ENCODE data around the gene CALD1. TPM values are rescaled to one million over a fixed set of nuclear protein-coding genes. Genes with fewer than 3 reads are reported as not detected.

CALD1 gene
- polyA plus RNA-seq, 1 donor, result 191 TPM

DNA sequence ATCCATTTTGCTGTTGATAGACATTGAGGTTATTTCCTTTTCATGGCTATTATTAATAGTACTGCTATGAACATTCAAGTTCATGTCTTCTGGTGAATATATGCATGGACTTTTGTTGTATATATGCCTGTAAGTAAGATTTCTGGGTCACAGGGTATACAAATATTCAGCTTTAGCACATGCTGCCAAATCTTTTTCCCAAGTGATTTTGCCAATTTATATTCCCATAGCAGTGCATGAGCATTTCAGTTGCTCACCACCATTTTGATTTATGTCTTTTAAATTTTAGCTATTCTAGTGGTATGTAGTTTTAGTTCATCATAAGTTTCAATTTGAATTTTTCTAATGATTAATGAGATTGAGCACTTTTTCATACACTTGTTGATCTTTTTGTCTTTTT, 59.9 kb downstream of the CALD1 start:
- H3K36me3 ChIP-seq (ENCODE audit: control insufficient read depth, insufficient read depth, low read length), result peaks cover 2% of the 10 kb centered on the region
- DNase-seq, result no peak
- peaks cover 2% of the 10 kb centered on the region for H3K27me3 ChIP-seq (ENCODE audit: control insufficient read depth, insufficient read depth, low read length)
- no peak overlapping the region for H3K4me3 ChIP-seq (ENCODE audit: low read length)
- H3K4me1 ChIP-seq (ENCODE audit: control insufficient read depth, insufficient read depth, low read length), result no peaks in the 10 kb centered on the region
- H3K27ac ChIP-seq (ENCODE audit: low read length), result no peak overlapping the region
- no peaks in the 10 kb centered on the region for H3K9me3 ChIP-seq (ENCODE audit: control insufficient read depth, low read depth, low read length)

DNA sequence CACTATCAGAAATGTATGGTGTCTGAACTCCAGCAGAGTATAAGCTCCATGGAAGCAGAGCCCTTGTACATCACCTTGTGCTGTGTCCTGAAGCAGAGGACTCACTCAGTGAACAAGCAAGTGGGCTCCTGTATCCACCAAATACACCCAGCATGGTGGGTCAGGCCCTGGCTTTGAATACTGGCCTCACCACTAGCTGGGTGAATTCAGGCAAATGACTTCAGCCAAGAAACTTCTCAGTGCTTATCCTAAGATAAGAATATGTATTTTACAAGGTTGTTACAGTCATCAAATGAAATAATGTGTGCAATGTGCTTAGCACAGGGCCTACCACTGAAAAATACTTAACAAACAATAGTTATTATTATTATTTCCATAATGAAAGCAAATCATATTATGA, 62.6 kb downstream of the CALD1 start:
- Histone ChIP-seq H3K9me3 (ENCODE audit: control insufficient read depth, low read depth, low read length) (no peaks in the 10 kb centered on the region), H3K27ac (ENCODE audit: low read length) (no peak overlapping the region), H3K27me3 (ENCODE audit: control insufficient read depth, insufficient read depth, low read length) (peaks cover 2% of the 10 kb centered on the region), H3K4me1 (ENCODE audit: control insufficient read depth, insufficient read depth, low read length) (no peaks in the 10 kb centered on the region), H3K36me3 (ENCODE audit: control insufficient read depth, insufficient read depth, low read length) (peaks cover 3% of the 10 kb centered on the region), H3K4me3 (ENCODE audit: low read length) (no peak overlapping the region)
- no peak for DNase-seq

DNA sequence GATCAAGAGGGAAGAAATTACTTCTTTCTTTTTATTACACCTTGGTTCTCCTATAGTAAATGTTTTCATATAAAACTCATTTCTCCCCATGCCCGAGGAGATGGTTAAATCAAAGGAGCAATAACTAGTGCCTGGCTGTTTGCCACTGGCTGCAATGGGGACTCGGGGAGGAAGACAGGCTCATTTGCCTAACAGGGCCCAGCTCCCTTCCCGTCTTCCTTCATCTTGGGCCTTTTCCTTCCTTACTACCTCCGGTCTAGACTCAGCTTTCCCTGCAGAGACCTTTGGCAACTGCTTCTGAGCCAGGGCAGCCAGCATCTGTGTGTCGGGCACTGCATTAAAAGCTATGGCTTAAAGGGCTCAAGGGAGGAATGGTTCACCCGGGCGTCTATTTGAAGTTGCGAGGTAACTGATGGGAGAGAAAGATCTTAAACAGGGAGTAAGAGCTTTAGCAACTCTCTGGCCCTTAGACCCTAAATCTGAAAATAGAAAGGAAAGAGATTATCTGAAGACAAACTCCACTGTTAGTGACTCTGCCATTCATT, 63.5 kb downstream of the CALD1 start:
- Histone ChIP-seq H3K4me3 (ENCODE audit: low read length) (no peak overlapping the region), H3K4me1 (ENCODE audit: control insufficient read depth, insufficient read depth, low read length) (no peaks in the 10 kb centered on the region), H3K27me3 (ENCODE audit: control insufficient read depth, insufficient read depth, low read length) (peaks cover 2% of the 10 kb centered on the region), H3K36me3 (ENCODE audit: control insufficient read depth, insufficient read depth, low read length) (peaks cover 3% of the 10 kb centered on the region), H3K27ac (ENCODE audit: low read length) (no peak overlapping the region), H3K9me3 (ENCODE audit: control insufficient read depth, low read depth, low read length) (no peaks in the 10 kb centered on the region)
- no peak for DNase-seq
- WGBS (ENCODE audit: insufficient coverage, low lambda C conversion rate), result 90% methylated on average over 2 of the region's 8 CpGs

GRCh38 chr7:134844200-134844599, 64.8 kb downstream of the CALD1 start:
- no peak overlapping the region for H3K4me3 ChIP-seq (ENCODE audit: low read length)
- no peaks in the 10 kb centered on the region for H3K4me1 ChIP-seq (ENCODE audit: control insufficient read depth, insufficient read depth, low read length)
- H3K36me3 ChIP-seq (ENCODE audit: control insufficient read depth, insufficient read depth, low read length), result peaks cover 3% of the 10 kb centered on the region
- DNase-seq, result no peak
- H3K27me3 ChIP-seq (ENCODE audit: control insufficient read depth, insufficient read depth, low read length), result peaks cover 2% of the 10 kb centered on the region
- no peak overlapping the region for H3K27ac ChIP-seq (ENCODE audit: low read length)
- H3K9me3 ChIP-seq (ENCODE audit: control insufficient read depth, low read depth, low read length), result no peaks in the 10 kb centered on the region

GRCh38 chr7:134845461-134845860, 66.0 kb downstream of the CALD1 start:
- Histone ChIP-seq H3K4me1 (ENCODE audit: control insufficient read depth, insufficient read depth, low read length) (no peaks in the 10 kb centered on the region), H3K4me3 (ENCODE audit: low read length) (no peak overlapping the region), H3K9me3 (ENCODE audit: control insufficient read depth, low read depth, low read length) (no peaks in the 10 kb centered on the region), H3K27ac (ENCODE audit: low read length) (no peak overlapping the region), H3K36me3 (ENCODE audit: control insufficient read depth, insufficient read depth, low read length) (peaks cover 4% of the 10 kb centered on the region), H3K27me3 (ENCODE audit: control insufficient read depth, insufficient read depth, low read length) (peaks cover 2% of the 10 kb centered on the region)
- peak in 1 of 2 donors; percentile 28 for DNase-seq
- WGBS (ENCODE audit: insufficient coverage, low lambda C conversion rate), result no CpG with 5 or more reads among the region's 3 CpGs

DNA sequence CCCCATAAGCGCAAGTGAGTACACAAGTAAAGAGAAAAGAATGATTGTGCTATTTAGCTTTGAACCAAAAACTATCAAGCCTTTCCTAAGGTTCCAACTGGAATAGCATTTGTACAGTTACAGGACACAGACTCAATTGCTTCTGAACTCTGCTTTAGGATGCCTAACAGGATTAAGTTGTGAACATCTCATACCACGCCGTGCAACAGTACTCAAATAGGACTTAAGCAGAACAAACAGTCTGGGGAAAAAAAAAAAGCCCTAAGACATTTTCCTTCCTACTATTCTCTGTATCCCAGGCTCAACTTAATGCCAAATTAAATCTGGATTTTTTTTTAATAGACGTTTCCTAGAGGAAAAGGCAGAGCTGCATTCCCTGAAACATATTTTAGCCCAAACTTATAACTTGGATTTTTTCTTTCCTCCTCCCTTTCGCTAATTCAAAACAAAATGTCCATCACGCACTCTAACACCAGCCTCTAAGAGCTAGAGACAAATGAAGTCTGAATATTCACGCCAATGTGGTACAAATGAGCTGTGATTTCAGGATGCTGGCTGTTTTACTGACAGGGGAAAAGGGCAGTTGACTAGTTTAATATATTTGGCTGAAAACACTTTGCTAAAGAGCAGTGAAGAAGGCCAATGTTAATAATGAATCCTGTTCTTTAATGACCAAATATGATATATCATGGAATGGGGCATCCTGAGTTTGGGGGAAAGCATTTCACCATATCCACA, 68.6 kb downstream of the CALD1 start:
- 81% methylated on average over 3 of the region's 7 CpGs for WGBS (ENCODE audit: insufficient coverage, low lambda C conversion rate)
- H3K9me3 ChIP-seq (ENCODE audit: control insufficient read depth, low read depth, low read length), result no peaks in the 10 kb centered on the region
- peaks cover 6% of the 10 kb centered on the region for H3K36me3 ChIP-seq (ENCODE audit: control insufficient read depth, insufficient read depth, low read length)
- no peak overlapping the region for H3K4me3 ChIP-seq (ENCODE audit: low read length)
- no peaks in the 10 kb centered on the region for H3K27me3 ChIP-seq (ENCODE audit: control insufficient read depth, insufficient read depth, low read length)
- H3K27ac ChIP-seq (ENCODE audit: low read length), result no peak overlapping the region
- no peaks in the 10 kb centered on the region for H3K4me1 ChIP-seq (ENCODE audit: control insufficient read depth, insufficient read depth, low read length)
- no peak for DNase-seq

- DNase-seq, result no peak
- H3K27ac ChIP-seq (ENCODE audit: low read length), result no peak overlapping the region
- WGBS (ENCODE audit: insufficient coverage, low lambda C conversion rate), result no CpG with 5 or more reads among the region's 2 CpGs
These were observed 70.6 kb downstream of the CALD1 start for GRCh38 chr7:134850066-134850465.

DNA sequence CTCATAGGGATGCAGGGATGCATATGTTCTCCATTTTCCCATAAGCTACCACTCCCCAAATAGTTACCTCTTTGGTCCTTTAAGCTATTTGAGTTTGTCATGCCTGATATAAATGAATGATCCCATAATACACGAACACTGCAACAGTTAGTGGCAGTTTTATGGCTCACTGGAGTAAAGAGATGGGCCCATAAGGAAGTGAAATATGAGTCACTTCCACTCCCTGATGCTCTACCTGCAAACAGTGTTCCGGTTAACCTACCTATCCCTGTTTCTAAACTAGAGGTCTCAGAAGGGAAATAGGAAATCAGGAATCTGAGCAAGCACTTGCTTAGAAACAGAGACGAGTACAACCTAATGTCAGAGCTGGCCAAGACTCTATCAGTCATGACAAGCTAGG, 71.7 kb downstream of the CALD1 start:
- no peaks in the 10 kb centered on the region for H3K27me3 ChIP-seq (ENCODE audit: control insufficient read depth, insufficient read depth, low read length)
- H3K27ac ChIP-seq (ENCODE audit: low read length), result no peak overlapping the region
- peaks cover 2% of the 10 kb centered on the region for H3K36me3 ChIP-seq (ENCODE audit: control insufficient read depth, insufficient read depth, low read length)
- 20% methylated on average over 1 of the region's 3 CpGs for WGBS (ENCODE audit: insufficient coverage, low lambda C conversion rate)
- peaks cover 3% of the 10 kb centered on the region for H3K4me1 ChIP-seq (ENCODE audit: control insufficient read depth, insufficient read depth, low read length)
- H3K9me3 ChIP-seq (ENCODE audit: control insufficient read depth, low read depth, low read length), result no peaks in the 10 kb centered on the region
- no peak for DNase-seq
- no peak overlapping the region for H3K4me3 ChIP-seq (ENCODE audit: low read length)

More at GRCh38 chr7:134850066-134850465, 70.6 kb downstream of the CALD1 start:
- Histone ChIP-seq H3K9me3 (ENCODE audit: control insufficient read depth, low read depth, low read length) (no peaks in the 10 kb centered on the region), H3K27me3 (ENCODE audit: control insufficient read depth, insufficient read depth, low read length) (no peaks in the 10 kb centered on the region), H3K4me3 (ENCODE audit: low read length) (no peak overlapping the region), H3K36me3 (ENCODE audit: control insufficient read depth, insufficient read depth, low read length) (peaks cover 2% of the 10 kb centered on the region), H3K4me1 (ENCODE audit: control insufficient read depth, insufficient read depth, low read length) (peaks cover 3% of the 10 kb centered on the region)

GRCh38 chr7:134852625-134853024, 73.2 kb downstream of the CALD1 start:
- H3K9me3 ChIP-seq (ENCODE audit: control insufficient read depth, low read depth, low read length), result no peaks in the 10 kb centered on the region
- DNase-seq, result no peak
- H3K36me3 ChIP-seq (ENCODE audit: control insufficient read depth, insufficient read depth, low read length), result peaks cover 2% of the 10 kb centered on the region
- H3K27me3 ChIP-seq (ENCODE audit: control insufficient read depth, insufficient read depth, low read length), result no peaks in the 10 kb centered on the region
- no CpG with 5 or more reads among the region's 2 CpGs for WGBS (ENCODE audit: insufficient coverage, low lambda C conversion rate)
- H3K27ac ChIP-seq (ENCODE audit: low read length), result no peak overlapping the region
- no peak overlapping the region for H3K4me3 ChIP-seq (ENCODE audit: low read length)
- H3K4me1 ChIP-seq (ENCODE audit: control insufficient read depth, insufficient read depth, low read length), result peaks cover 3% of the 10 kb centered on the region

DNA sequence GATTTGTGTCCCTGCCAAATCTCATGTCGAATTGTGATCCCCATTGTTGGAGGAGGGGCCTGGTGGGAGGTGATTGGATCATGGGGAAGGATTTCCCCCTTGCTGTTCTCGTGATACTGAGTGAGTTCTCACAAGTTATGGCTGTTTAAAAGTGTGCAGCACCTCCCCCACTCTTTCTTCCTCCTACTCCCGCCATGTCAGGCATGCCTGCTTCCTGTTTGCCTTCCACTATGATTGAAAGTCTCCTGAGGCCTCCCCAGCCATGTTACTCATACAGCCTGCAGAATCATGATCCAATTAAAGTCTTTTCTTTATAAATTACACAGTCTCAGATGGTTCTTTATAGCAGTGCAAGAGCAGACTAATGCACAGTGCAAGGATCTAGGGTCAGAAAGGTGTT, 75.4 kb downstream of the CALD1 start:
- Histone ChIP-seq H3K27ac (ENCODE audit: low read length) (no peak overlapping the region), H3K4me1 (ENCODE audit: control insufficient read depth, insufficient read depth, low read length) (peaks cover 3% of the 10 kb centered on the region), H3K36me3 (ENCODE audit: control insufficient read depth, insufficient read depth, low read length) (peaks cover 2% of the 10 kb centered on the region), H3K4me3 (ENCODE audit: low read length) (no peak overlapping the region), H3K27me3 (ENCODE audit: control insufficient read depth, insufficient read depth, low read length) (no peaks in the 10 kb centered on the region), H3K9me3 (ENCODE audit: control insufficient read depth, low read depth, low read length) (no peaks in the 10 kb centered on the region)
- no peak for DNase-seq
- WGBS (ENCODE audit: insufficient coverage, low lambda C conversion rate), result no CpG with 5 or more reads among the region's 3 CpGs

- Histone ChIP-seq H3K4me3 (ENCODE audit: low read length) (no peak overlapping the region), H3K9me3 (ENCODE audit: control insufficient read depth, low read depth, low read length) (no peaks in the 10 kb centered on the region), H3K4me1 (ENCODE audit: control insufficient read depth, insufficient read depth, low read length) (peaks cover 3% of the 10 kb centered on the region), H3K36me3 (ENCODE audit: control insufficient read depth, insufficient read depth, low read length) (peaks cover 2% of the 10 kb centered on the region), H3K27me3 (ENCODE audit: control insufficient read depth, insufficient read depth, low read length) (no peaks in the 10 kb centered on the region), H3K27ac (ENCODE audit: low read length) (no peak overlapping the region)
- no peak for DNase-seq
- no CpG with 5 or more reads among the region's 1 CpG for WGBS (ENCODE audit: insufficient coverage, low lambda C conversion rate)
These were observed 76.0 kb downstream of the CALD1 start for GRCh38 chr7:134855442-134855841.

Measured in large intestine (tissue), 3 donors.